WTC11 (cell line): ENCODE results near the gene RPH3AL.

Experiments
- TF ChIP-seq, protein P1 (sequence below): sonication (generic); formaldehyde crosslinking; conservative IDR thresholded peaks from 2 replicates; pipeline ENCODE4 v1.8.1; 2023; ENCODE audit warnings: mild to moderate bottlenecking, low read depth, missing genetic modification reagents, moderate library complexity
- TF ChIP-seq, protein P2 (sequence below): fragments of 200-600 bp; IDR thresholded peaks from 2 replicates; pipeline ENCODE4 v1.8.0; 2022; ENCODE audit warnings: antibody characterized with exemption

- TF ChIP-seq, protein P1, sequence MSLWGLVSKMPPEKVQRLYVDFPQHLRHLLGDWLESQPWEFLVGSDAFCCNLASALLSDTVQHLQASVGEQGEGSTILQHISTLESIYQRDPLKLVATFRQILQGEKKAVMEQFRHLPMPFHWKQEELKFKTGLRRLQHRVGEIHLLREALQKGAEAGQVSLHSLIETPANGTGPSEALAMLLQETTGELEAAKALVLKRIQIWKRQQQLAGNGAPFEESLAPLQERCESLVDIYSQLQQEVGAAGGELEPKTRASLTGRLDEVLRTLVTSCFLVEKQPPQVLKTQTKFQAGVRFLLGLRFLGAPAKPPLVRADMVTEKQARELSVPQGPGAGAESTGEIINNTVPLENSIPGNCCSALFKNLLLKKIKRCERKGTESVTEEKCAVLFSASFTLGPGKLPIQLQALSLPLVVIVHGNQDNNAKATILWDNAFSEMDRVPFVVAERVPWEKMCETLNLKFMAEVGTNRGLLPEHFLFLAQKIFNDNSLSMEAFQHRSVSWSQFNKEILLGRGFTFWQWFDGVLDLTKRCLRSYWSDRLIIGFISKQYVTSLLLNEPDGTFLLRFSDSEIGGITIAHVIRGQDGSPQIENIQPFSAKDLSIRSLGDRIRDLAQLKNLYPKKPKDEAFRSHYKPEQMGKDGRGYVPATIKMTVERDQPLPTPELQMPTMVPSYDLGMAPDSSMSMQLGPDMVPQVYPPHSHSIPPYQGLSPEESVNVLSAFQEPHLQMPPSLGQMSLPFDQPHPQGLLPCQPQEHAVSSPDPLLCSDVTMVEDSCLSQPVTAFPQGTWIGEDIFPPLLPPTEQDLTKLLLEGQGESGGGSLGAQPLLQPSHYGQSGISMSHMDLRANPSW (CRISPR knock-in tag): no peak
- TF ChIP-seq, protein P2, sequence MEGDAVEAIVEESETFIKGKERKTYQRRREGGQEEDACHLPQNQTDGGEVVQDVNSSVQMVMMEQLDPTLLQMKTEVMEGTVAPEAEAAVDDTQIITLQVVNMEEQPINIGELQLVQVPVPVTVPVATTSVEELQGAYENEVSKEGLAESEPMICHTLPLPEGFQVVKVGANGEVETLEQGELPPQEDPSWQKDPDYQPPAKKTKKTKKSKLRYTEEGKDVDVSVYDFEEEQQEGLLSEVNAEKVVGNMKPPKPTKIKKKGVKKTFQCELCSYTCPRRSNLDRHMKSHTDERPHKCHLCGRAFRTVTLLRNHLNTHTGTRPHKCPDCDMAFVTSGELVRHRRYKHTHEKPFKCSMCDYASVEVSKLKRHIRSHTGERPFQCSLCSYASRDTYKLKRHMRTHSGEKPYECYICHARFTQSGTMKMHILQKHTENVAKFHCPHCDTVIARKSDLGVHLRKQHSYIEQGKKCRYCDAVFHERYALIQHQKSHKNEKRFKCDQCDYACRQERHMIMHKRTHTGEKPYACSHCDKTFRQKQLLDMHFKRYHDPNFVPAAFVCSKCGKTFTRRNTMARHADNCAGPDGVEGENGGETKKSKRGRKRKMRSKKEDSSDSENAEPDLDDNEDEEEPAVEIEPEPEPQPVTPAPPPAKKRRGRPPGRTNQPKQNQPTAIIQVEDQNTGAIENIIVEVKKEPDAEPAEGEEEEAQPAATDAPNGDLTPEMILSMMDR: no peak
These were observed 134.0 kb downstream of the RPH3AL start for GRCh38 chr17:218432-219110.
